CD4-positive, alpha-beta T cell treated with Interleukin-17A for 4 hours (primary cell): Measurements from ENCODE around the gene WSCD2.

Source experiments
- DNase-seq: peaks from one replicate; pipeline ENCODE4 v3.0.0-alpha.2; 2020; ENCODE audit warnings: mixed read lengths

Gene WSCD2

GRCh38 chr12:108129017-108129812 is at the start of gene WSCD2:
TSS of gene WSCD2 (plus strand) at chr12:108129288. CDS start at chr12:108195833, 66,545 bp downstream.
- DNase-seq = no peak

- no peak for DNase-seq
Measured at GRCh38 chr12:108079721-108080120, 49.4 kb upstream of the WSCD2 start.

- no peak for DNase-seq
Measured at GRCh38 chr12:108080363-108080762, 48.7 kb upstream of the WSCD2 start.

GRCh38 chr12:108082485-108082884 is 46.6 kb upstream of the WSCD2 start:
- DNase-seq = no peak

- DNase-seq = no peak
Measured at GRCh38 chr12:108087900-108088299, 41.2 kb upstream of the WSCD2 start.

- no peak for DNase-seq
Measured at GRCh38 chr12:108090107-108090899, 38.8 kb upstream of the WSCD2 start.

GRCh38 chr12:108090932-108091678 is 38.0 kb upstream of the WSCD2 start:
- no peak for DNase-seq

- DNase-seq = no peak
Measured at GRCh38 chr12:108091679-108092051, 37.4 kb upstream of the WSCD2 start.

GRCh38 chr12:108093209-108093608 is 35.9 kb upstream of the WSCD2 start:
- DNase-seq = no peak

- no peak for DNase-seq
Measured at GRCh38 chr12:108094056-108094649, 34.9 kb upstream of the WSCD2 start.

- no peak for DNase-seq
Measured at GRCh38 chr12:108097160-108097911, 31.8 kb upstream of the WSCD2 start.

- DNase-seq = no peak
Measured at GRCh38 chr12:108098374-108098773, 30.7 kb upstream of the WSCD2 start.

- DNase-seq = no peak
Measured at GRCh38 chr12:108099073-108099472, 30.0 kb upstream of the WSCD2 start.

GRCh38 chr12:108099778-108100489 is 29.2 kb upstream of the WSCD2 start:
- no peak for DNase-seq

GRCh38 chr12:108101605-108102175 is 27.4 kb upstream of the WSCD2 start:
- no peak for DNase-seq

- DNase-seq = no peak
Measured at GRCh38 chr12:108102363-108102762, 26.7 kb upstream of the WSCD2 start.

GRCh38 chr12:108103087-108103486 is 26.0 kb upstream of the WSCD2 start:
- DNase-seq = no peak

- no peak for DNase-seq
Measured at GRCh38 chr12:108103517-108103916, 25.6 kb upstream of the WSCD2 start.

- DNase-seq = no peak
Measured at GRCh38 chr12:108104657-108105056, 24.4 kb upstream of the WSCD2 start.

- no peak for DNase-seq
Measured at GRCh38 chr12:108106599-108106998, 22.5 kb upstream of the WSCD2 start.

GRCh38 chr12:108107293-108107692 is 21.8 kb upstream of the WSCD2 start:
- DNase-seq = no peak
